GM12892 (cell line): ENCODE measurements around the gene CSTPP1.
"Not testable (repeated sequence)": the region's sequence is repeated elsewhere in the genome, so short reads cannot be mapped to it uniquely, and the experiment has no call there.

Experiments
- DNase-seq: peaks from one replicate; pipeline ENCODE4 v3.0.0; 2011; ENCODE audit not compliant: insufficient read length
- FAIRE-seq: peaks from 2 replicates; lab custom pipeline; 2011; peaks lifted over from hg19 to GRCh38; lab: Jason Lieb, UNC
- POLR2A ChIP-seq: IDR thresholded peaks from 2 replicates; pipeline ENCODE4 v1.6.1; 2011; ENCODE audit warnings: low read depth, low read length, control low read depth
- POLR2AphosphoS5 ChIP-seq: IDR thresholded peaks from 2 replicates; pipeline ENCODE4 v1.6.1; 2011; ENCODE audit warnings: low read depth, low read length, control low read depth
- TAF1 ChIP-seq: IDR thresholded peaks from 2 replicates; pipeline ENCODE4 v1.6.1; 2011; ENCODE audit warnings: low read depth, mild to moderate bottlenecking, control low read depth, low read length, borderline replicate concordance

CSTPP1 gene

GRCh38 chr11:47111318-47111804 lies 174.8 kb downstream of the CSTPP1 start:
- DNase-seq (peak; percentile 38), FAIRE-seq (peak; percentile 98)
- TF ChIP-seq TAF1 (no peak), POLR2A (no peak), POLR2AphosphoS5 (no peak)

- DNase-seq, FAIRE-seq: not testable (repeated sequence)
Measured at GRCh38 chr11:47112941-47113340, 176.4 kb downstream of the CSTPP1 start.

GRCh38 chr11:47118958-47119688 lies 182.6 kb downstream of the CSTPP1 start:
- DNase-seq, FAIRE-seq: not testable (repeated sequence)

- no peak for TF ChIP-seq POLR2A
- no peak for TF ChIP-seq TAF1
- DNase-seq = no peak
- FAIRE-seq = no peak
Measured at GRCh38 chr11:47121056-47121455, 184.5 kb downstream of the CSTPP1 start.

- FAIRE-seq (no peak), DNase-seq (no peak)
- no peak for TF ChIP-seq POLR2AphosphoS5
- no peak for TF ChIP-seq POLR2A
- TF ChIP-seq TAF1 = no peak
Measured at GRCh38 chr11:47121731-47122130, 185.2 kb downstream of the CSTPP1 start.

- DNase-seq (no peak), FAIRE-seq (no peak)
- TF ChIP-seq TAF1 (no peak), POLR2AphosphoS5 (no peak), POLR2A (no peak)
Measured at GRCh38 chr11:47123094-47123493, 186.5 kb downstream of the CSTPP1 start.

GRCh38 chr11:47124675-47125074 lies 188.1 kb downstream of the CSTPP1 start:
- TF ChIP-seq POLR2AphosphoS5 (no peak), TAF1 (no peak), POLR2A (no peak)
- no peak for FAIRE-seq

GRCh38 chr11:47125083-47125482 lies 188.5 kb downstream of the CSTPP1 start:
- DNase-seq (no peak), FAIRE-seq (no peak)
- no peak for TF ChIP-seq POLR2AphosphoS5
- no peak for TF ChIP-seq TAF1
- no peak for TF ChIP-seq POLR2A

More at GRCh38 chr11:47124675-47125074, 188.1 kb downstream of the CSTPP1 start:
- DNase-seq = no peak

- DNase-seq = no peak
- TF ChIP-seq POLR2AphosphoS5 (no peak), POLR2A (no peak), TAF1 (no peak)
- no peak for FAIRE-seq
Measured at GRCh38 chr11:47127213-47127612, 190.7 kb downstream of the CSTPP1 start.

GRCh38 chr11:47130543-47130942 lies 194.0 kb downstream of the CSTPP1 start:
- no peak for TF ChIP-seq POLR2AphosphoS5
- TF ChIP-seq POLR2A = no peak
- TF ChIP-seq TAF1 = no peak
- FAIRE-seq (no peak), DNase-seq (no peak)

- TF ChIP-seq TAF1 = no peak
- no peak for TF ChIP-seq POLR2AphosphoS5
- no peak for TF ChIP-seq POLR2A
- DNase-seq (no peak), FAIRE-seq (peak; percentile 83)
Measured at GRCh38 chr11:47131136-47131535, 194.6 kb downstream of the CSTPP1 start.

GRCh38 chr11:47132490-47132889 lies 195.9 kb downstream of the CSTPP1 start:
- TF ChIP-seq TAF1 = no peak
- TF ChIP-seq POLR2AphosphoS5 = no peak
- TF ChIP-seq POLR2A = no peak
- FAIRE-seq (no peak), DNase-seq (no peak)
